Testis (tissue), 3 donors: Measurements from ENCODE around the gene SPATA6L. TPM values are rescaled to one million over a fixed set of nuclear protein-coding genes. Genes with fewer than 3 reads are reported as not detected.

Source experiments
- DNase-seq: peaks from one replicate; pipeline ENCODE4 v3.0.0-alpha.2; 2019
- H3K27ac ChIP-seq, 2 donors: fragments of 200-600 bp; sonication (generic); one replicate each; pipeline ENCODE4 v1.5.1; 2019
- H3K27me3 ChIP-seq: fragments of 200-600 bp; sonication (generic); one replicate; pipeline ENCODE4 v1.5.1; 2019
- H3K36me3 ChIP-seq: fragments of 200-600 bp; sonication (generic); one replicate; pipeline ENCODE4 v1.5.1; 2017; ENCODE audit warnings: low read depth; ENCODE audit errors: missing control alignments
- H3K4me1 ChIP-seq: fragments of 200-600 bp; sonication (generic); one replicate; pipeline ENCODE4 v1.5.1; 2019
- H3K4me3 ChIP-seq, 2 donors: fragments of 200-600 bp; sonication (generic); one replicate each; pipeline ENCODE4 v1.5.1; 2017 to 2019
- H3K9me3 ChIP-seq: fragments of 200-600 bp; sonication (generic); one replicate; pipeline ENCODE4 v1.5.1; 2017
- CTCF ChIP-seq, 3 experiments: fragments of 450-650 bp in 2 of 3; fragments of 200-600 bp in 1 of 3; sonication (generic) in 1 of 3; IDR thresholded peaks; one replicate each; pipeline ENCODE4 v1.5.1; 2016 to 2019; ENCODE audit warnings: antibody characterized with exemption in 3 of 3, mild to moderate bottlenecking in 2 of 3, moderate library complexity in 1 of 3
- POLR2A ChIP-seq: fragments of 450-650 bp; IDR thresholded peaks from one replicate; pipeline ENCODE4 v1.6.1; 2017; ENCODE audit warnings: antibody characterized with exemption, mild to moderate bottlenecking, moderate library complexity
- WGBS, 2 donors: methylation state at CpG; one replicate each; pipeline ENCODE4 v1.1.5; 2018; 5-methylcytosine and 5-hydroxymethylcytosine counted together
- intact Hi-C: fragments of 100-400 bp; cut with DNase I; formaldehyde crosslinking; loops from one replicate; pipeline ENCODE4 v1.15.1; 2023; ENCODE audit warnings: low total_unique reads
- polyA plus RNA-seq: library from polyadenylated mRNA; stranded (reverse); fragments of 350-450 nt; fragmentation: Illumina TruSeq; extraction: RNeasy Lipid Tissue Mini Kit (QIAGEN cat#74804); gene quantifications from one replicate; pipeline ENCODE4 v1.2.3, GENCODE V29; 2014; ENCODE audit warnings: low read depth, low replicate concordance; ENCODE audit not compliant: insufficient read depth
- total RNA-seq, 2 donors: library from RNA; depleted of rRNA; stranded (reverse); fragments of >200 nt; gene quantifications; one replicate each; pipeline ENCODE4 v1.2.3, GENCODE V29; 2016

The SPATA6L gene
- total and polyA plus RNA-seq, 3 donors from 2014 or later = 12.8 to 42.3 (median 27.5) TPM

- Histone ChIP-seq H3K27me3 (no peaks in the 10 kb centered on the region), H3K4me3 (no peak overlapping the region), H3K27ac (no peak overlapping the region), H3K4me1 (no peaks in the 10 kb centered on the region), H3K36me3 (no peaks in the 10 kb centered on the region), H3K9me3 (no peaks in the 10 kb centered on the region)
- 78 to 90% methylated on average over 2 of the region's 2 CpGs for WGBS, 2 donors
- intact Hi-C loops = no loop called here
- TF ChIP-seq POLR2A = no peak
- no peak for TF ChIP-seq CTCF (IDR thresholded peaks at IDR 0.05)
- DNase-seq = no peak
Observed at GRCh38 chr9:4588721-4589120, 77.6 kb downstream of the SPATA6L start.

GRCh38 chr9:4585135-4585534, 81.1 kb downstream of the SPATA6L start:
- no peaks in the 10 kb centered on the region for H3K36me3 ChIP-seq
- no peak for DNase-seq
- no peak overlapping the region for H3K27ac ChIP-seq
- H3K4me3 ChIP-seq = no peak overlapping the region
- intact Hi-C loops = no loop called here
- H3K4me1 ChIP-seq = no peaks in the 10 kb centered on the region
- H3K9me3 ChIP-seq = no peaks in the 10 kb centered on the region
- TF ChIP-seq POLR2A (no peak), CTCF (IDR thresholded peaks at IDR 0.05) (no peak)
- H3K27me3 ChIP-seq = no peaks in the 10 kb centered on the region
- WGBS, 2 donors = 91 to 94% methylated on average over 5 of the region's 5 CpGs

- 100% methylated on average over 1 of the region's 1 CpG for WGBS, 2 donors
- no peak for DNase-seq
- Histone ChIP-seq H3K27ac (no peak overlapping the region), H3K27me3 (no peaks in the 10 kb centered on the region), H3K9me3 (no peaks in the 10 kb centered on the region), H3K36me3 (no peaks in the 10 kb centered on the region), H3K4me3 (no peak overlapping the region), H3K4me1 (no peaks in the 10 kb centered on the region)
- intact Hi-C loops = no loop called here
- TF ChIP-seq POLR2A (no peak), CTCF (IDR thresholded peaks at IDR 0.05) (no peak)
Observed at GRCh38 chr9:4584636-4585035, 81.6 kb downstream of the SPATA6L start.

GRCh38 chr9:4583001-4583400, 83.3 kb downstream of the SPATA6L start:
- no peaks in the 10 kb centered on the region for H3K4me1 ChIP-seq
- H3K27ac ChIP-seq = no peak overlapping the region
- no peak for DNase-seq
- TF ChIP-seq CTCF (IDR thresholded peaks at IDR 0.05) (no peak), POLR2A (no peak)
- H3K9me3 ChIP-seq = no peaks in the 10 kb centered on the region
- no peaks in the 10 kb centered on the region for H3K27me3 ChIP-seq
- 78 to 93% methylated on average over 9 to 12 of the region's 12 CpGs for WGBS, 2 donors
- no peaks in the 10 kb centered on the region for H3K36me3 ChIP-seq
- intact Hi-C loops = no loop called here
- H3K4me3 ChIP-seq = no peak overlapping the region

GRCh38 chr9:4581861-4582565, 84.3 kb downstream of the SPATA6L start:
- DNase-seq = no peak
- H3K27ac ChIP-seq = no peak overlapping the region

More at GRCh38 chr9:4581861-4582565, 84.3 kb downstream of the SPATA6L start:
- 85 to 92% methylated on average over 1 of the region's 1 CpG for WGBS, 2 donors
- H3K9me3 ChIP-seq = no peaks in the 10 kb centered on the region
- H3K4me1 ChIP-seq = no peaks in the 10 kb centered on the region
- no peaks in the 10 kb centered on the region for H3K36me3 ChIP-seq
- TF ChIP-seq POLR2A (no peak), CTCF (IDR thresholded peaks at IDR 0.05) (no peak)
- H3K27me3 ChIP-seq = no peaks in the 10 kb centered on the region
- intact Hi-C loops = no loop called here
- H3K4me3 ChIP-seq = no peak overlapping the region
